Upper lobe of left lung (tissue), 4 donors: ENCODE results near the gene EYA3.

Experiments
- CTCF ChIP-seq, 6 experiments: fragments of 450-650 bp in 4 of 6; fragments of 200-600 bp in 2 of 6; sonication (generic) in 2 of 6; IDR thresholded peaks; one replicate each; pipeline ENCODE4 v1.5.1; 2016 to 2019; ENCODE audit warnings: antibody characterized with exemption in 6 of 6
- EP300 ChIP-seq, 4 donors: sonication (generic); formaldehyde crosslinking; IDR thresholded peaks; one replicate each; pipeline ENCODE4 v1.5.1; 2017; ENCODE audit warnings: antibody characterized with exemption in 4 of 4, control low read depth in 2 of 4
- POLR2A ChIP-seq, 4 donors: fragments of 450-650 bp; IDR thresholded peaks; one replicate each; pipeline ENCODE4 v1.5.1; 2016 to 2017; ENCODE audit warnings: antibody characterized with exemption in 4 of 4, mild to moderate bottlenecking in 2 of 4
- POLR2AphosphoS5 ChIP-seq, 2 donors: sonication (generic); formaldehyde crosslinking; IDR thresholded peaks; one replicate each; pipeline ENCODE4 v1.5.1; 2017; ENCODE audit warnings: antibody characterized with exemption in 2 of 2

GRCh38 chr1:27922272-27922671 is 166.1 kb downstream of the EYA3 start:
- TF ChIP-seq EP300 (IDR thresholded peaks at IDR 0.05), result no peak
- TF ChIP-seq CTCF (IDR thresholded peaks at IDR 0.05), result no peak
- TF ChIP-seq POLR2AphosphoS5 (IDR thresholded peaks at IDR 0.05), result no peak
- TF ChIP-seq POLR2A (IDR thresholded peaks at IDR 0.05), result no peak
